GM18873 (cell line): ENCODE data around the gene MPDU1.
"Not testable (repeated sequence)": the region's sequence is repeated elsewhere in the genome, so short reads cannot be mapped to it uniquely, and the experiment has no call there.

Experiments used
- ATAC-seq: cut with Tn5 transposase; IDR thresholded peaks from one replicate; pipeline ENCODE4 v1.9.1; 2021; ENCODE audit warnings: mild to moderate bottlenecking, moderate library complexity, moderate number of reproducible peaks; ENCODE audit not compliant: unreplicated experiment, low FRiP score

The MPDU1 gene

GRCh38 chr17:7613769-7614424 lies 30.2 kb downstream of the MPDU1 start:
- no peak for ATAC-seq

- ATAC-seq: peak; percentile 80
These were observed 31.0 kb downstream of the MPDU1 start, which contains the start of gene FXR2 for GRCh38 chr17:7614425-7615264. FXR2 (minus strand) TSS chr17:7614897; CDS start chr17:7614532, 365 bp downstream.

- ATAC-seq: no peak
These were observed 31.7 kb downstream of the MPDU1 start for GRCh38 chr17:7615265-7615747.

- ATAC-seq: no peak
These were observed 35.0 kb downstream of the MPDU1 start for GRCh38 chr17:7618608-7619007.

GRCh38 chr17:7620835-7621234 lies 37.2 kb downstream of the MPDU1 start:
- no peak for ATAC-seq

GRCh38 chr17:7623661-7624060 lies 40.0 kb downstream of the MPDU1 start:
- ATAC-seq: no peak

GRCh38 chr17:7625749-7626148 lies 42.1 kb downstream of the MPDU1 start:
- ATAC-seq: not testable (repeated sequence)

- no peak for ATAC-seq
These were observed 42.7 kb downstream of the MPDU1 start for GRCh38 chr17:7626307-7626706.

- no peak for ATAC-seq
These were observed 43.3 kb downstream of the MPDU1 start for GRCh38 chr17:7626956-7627249.

- peak; percentile 68 for ATAC-seq
These were observed 43.8 kb downstream of the MPDU1 start, which contains the start of gene SAT2 for GRCh38 chr17:7627250-7628121. SAT2 (minus strand) TSS chr17:7627821; CDS start chr17:7627635, 186 bp downstream.

- ATAC-seq: no peak
These were observed 46.4 kb downstream of the MPDU1 start, which contains the start of gene SHBG for GRCh38 chr17:7629939-7630571. SHBG (plus strand) TSS chr17:7630135; CDS start chr17:7630173, 38 bp downstream.

- no peak for ATAC-seq
These were observed 48.0 kb downstream of the MPDU1 start for GRCh38 chr17:7631398-7632380.

GRCh38 chr17:7632492-7632894 lies 48.8 kb downstream of the MPDU1 start:
- ATAC-seq: no peak

- ATAC-seq: no peak
These were observed 49.4 kb downstream of the MPDU1 start for GRCh38 chr17:7633093-7633492.

GRCh38 chr17:7634384-7634783 lies 50.7 kb downstream of the MPDU1 start:
- ATAC-seq: no peak

GRCh38 chr17:7636163-7636562 lies 52.5 kb downstream of the MPDU1 start:
- no peak for ATAC-seq
